Gastroesophageal sphincter (tissue), 3 donors: Measurements from ENCODE around the gene VPS45.

Source experiments
- EP300 ChIP-seq: sonication (generic); formaldehyde crosslinking; IDR thresholded peaks from one replicate; pipeline ENCODE4 v1.6.1; 2017; ENCODE audit warnings: antibody characterized with exemption, mild to moderate bottlenecking
- POLR2A ChIP-seq, 2 donors: fragments of 450-650 bp; IDR thresholded peaks; one replicate each; pipeline ENCODE4 v1.6.1; 2017; ENCODE audit warnings: antibody characterized with exemption in 2 of 2, mild to moderate bottlenecking in 2 of 2, moderate library complexity in 1 of 2
- POLR2AphosphoS5 ChIP-seq: sonication (generic); formaldehyde crosslinking; IDR thresholded peaks from one replicate; pipeline ENCODE4 v1.6.1; 2017; ENCODE audit warnings: antibody characterized with exemption
- TF ChIP-seq, protein P1 (sequence below), 4 experiments: fragments of 200-600 bp in 2 of 4; fragments of 450-650 bp in 2 of 4; sonication (generic) in 1 of 4; IDR thresholded peaks; one replicate each; pipeline ENCODE4 v1.5.1; 2017 to 2019; ENCODE audit warnings: antibody characterized with exemption in 4 of 4, mild to moderate bottlenecking in 2 of 4, moderate library complexity in 2 of 4

GRCh38 chr1:150066838-150067183 lies 765 bp upstream of the VPS45 start:
- TF ChIP-seq, protein P1, sequence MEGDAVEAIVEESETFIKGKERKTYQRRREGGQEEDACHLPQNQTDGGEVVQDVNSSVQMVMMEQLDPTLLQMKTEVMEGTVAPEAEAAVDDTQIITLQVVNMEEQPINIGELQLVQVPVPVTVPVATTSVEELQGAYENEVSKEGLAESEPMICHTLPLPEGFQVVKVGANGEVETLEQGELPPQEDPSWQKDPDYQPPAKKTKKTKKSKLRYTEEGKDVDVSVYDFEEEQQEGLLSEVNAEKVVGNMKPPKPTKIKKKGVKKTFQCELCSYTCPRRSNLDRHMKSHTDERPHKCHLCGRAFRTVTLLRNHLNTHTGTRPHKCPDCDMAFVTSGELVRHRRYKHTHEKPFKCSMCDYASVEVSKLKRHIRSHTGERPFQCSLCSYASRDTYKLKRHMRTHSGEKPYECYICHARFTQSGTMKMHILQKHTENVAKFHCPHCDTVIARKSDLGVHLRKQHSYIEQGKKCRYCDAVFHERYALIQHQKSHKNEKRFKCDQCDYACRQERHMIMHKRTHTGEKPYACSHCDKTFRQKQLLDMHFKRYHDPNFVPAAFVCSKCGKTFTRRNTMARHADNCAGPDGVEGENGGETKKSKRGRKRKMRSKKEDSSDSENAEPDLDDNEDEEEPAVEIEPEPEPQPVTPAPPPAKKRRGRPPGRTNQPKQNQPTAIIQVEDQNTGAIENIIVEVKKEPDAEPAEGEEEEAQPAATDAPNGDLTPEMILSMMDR (IDR thresholded peaks at IDR 0.05), result no peak
- TF ChIP-seq EP300 (no peak), POLR2A (IDR thresholded peaks at IDR 0.05) (no peak), POLR2AphosphoS5 (no peak)
